Measurements from ENCODE around the gene SSUH2. TPM values are rescaled to one million over a fixed set of nuclear protein-coding genes. Genes with fewer than 3 reads are reported as not detected.

Gene SSUH2
- total and polyA plus RNA-seq, 2 of the 4 experiments (the other 2 are of a cell fraction) = 0.10 TPM; not detected in 1

- 0 out of 2 replicates have a peak overlapping the region, but pooled peaks have one; percentile 7 for H3K23ac ChIP-seq (ENCODE audit: low read depth, low read length)
- TF ChIP-seq RCOR1 (IDR thresholded peaks at IDR 0.05; ENCODE audit: insufficient replicate concordance, low read length) (no peak), MAFK (IDR thresholded peaks at IDR 0.05; ENCODE audit: low read depth, low read length) (no peak), SMC3 (IDR thresholded peaks at IDR 0.05; ENCODE audit: low read depth, low read length) (no peak), NFE2L2 (IDR thresholded peaks at IDR 0.05; ENCODE audit: low read depth, low read length) (no peak), CHD1 (IDR thresholded peaks at IDR 0.05; ENCODE audit: low read depth, low read length) (no peak)
- H3K27me3 ChIP-seq (ENCODE audit: control insufficient read depth, insufficient read depth, low read length) = no peaks in the 10 kb centered on the region
- H3K9me3 ChIP-seq (ENCODE audit: control insufficient read depth, insufficient read depth, low read length) = no peaks in the 10 kb centered on the region
- ChIA-PET POLR2A (ENCODE audit: unreplicated experiment) (interaction anchor here (0.6 kb wide), 1 partner anchor 64 kb away, joined by 3 read pairs; no protein-coding TSS in a partner anchor), CTCF (interaction anchor here (1.0 kb wide), 1 partner anchor 77 kb away, joined by 3 read pairs; the partner anchor contains the start of gene LMCD1)
- H3K9ac ChIP-seq (ENCODE audit: low read depth, low read length) = no peak overlapping the region
- H3K4me1 ChIP-seq (ENCODE audit: control insufficient read depth, insufficient read depth, low read length) = peaks cover 32% of the 10 kb centered on the region
- peak overlapping the region; percentile 96 for H2BK20ac ChIP-seq (ENCODE audit: low read depth, low read length)
- no peak for DNase-seq
- peak overlapping the region; percentile 18; the same call in 1 of the 2 replicates for H4K5ac ChIP-seq (ENCODE audit: low read depth, low read length)
- H3K79me1 ChIP-seq (ENCODE audit: low read depth in 1 of 2, low read length in 2 of 2) = no peaks in the 10 kb centered on the region
- peak overlapping the region; percentile 96 for H2BK120ac ChIP-seq (ENCODE audit: low read depth, low read length)
- H3K56ac ChIP-seq (ENCODE audit: extremely low read depth, insufficient read depth, low read length) = 0 out of 2 replicates have a peak overlapping the region, but pooled peaks have one; percentile 70
- intact Hi-C loops (cut with micrococcal nuclease) (loop anchor here (5.0 kb wide), 1 partner anchor 44 kb away; no protein-coding TSS in a partner anchor), dilution Hi-C loops (cut with HindIII; ENCODE audit: low sequenced_read_pairs, unreplicated experiment) (no loop called here), in situ Hi-C loops (cut with MboI; ENCODE audit: low sequenced_read_pairs) (no loop called here)
- H3K4ac ChIP-seq (ENCODE audit: low read depth, low read length) = peak overlapping the region; percentile 94; the same call in 1 of the 2 replicates
- BruUV-seq (replicated peaks) = no TSS peak
- H2BK5ac ChIP-seq (ENCODE audit: low read depth, low read length, poor library complexity, severe bottlenecking) = peak overlapping the region; percentile 83
- peak overlapping the region; percentile 91 for H3K18ac ChIP-seq (ENCODE audit: low read depth, low read length)
- peaks cover 8% of the 10 kb centered on the region for H4K20me1 ChIP-seq (ENCODE audit: insufficient read depth, low read length)
- H2BK15ac ChIP-seq (ENCODE audit: low read depth, low read length) = peak overlapping the region; percentile 76; the same call in 2 of the 3 replicates
- no peaks in the 10 kb centered on the region for H3K36me3 ChIP-seq (ENCODE audit: control insufficient read depth, insufficient read depth, low read length)
- no peak overlapping the region for H2AK5ac ChIP-seq (ENCODE audit: low read depth, low read length)
- H3K9me1 ChIP-seq (ENCODE audit: insufficient read depth, low read length) = peaks cover 27% of the 10 kb centered on the region
- no CpG with 5 or more reads among the region's 4 CpGs for WGBS, 2 experiments (ENCODE audit: extremely low coverage in 2 of 2, insufficient read length in 1 of 2)
- H3K4me3 ChIP-seq (ENCODE audit: insufficient read depth, low read depth, low read length) = no peak overlapping the region
- no peak overlapping the region for H3K4me2 ChIP-seq (ENCODE audit: low read depth, low read length)
- no peak for ATAC-seq (ENCODE audit: low read depth)
- no peak overlapping the region for H2AFZ ChIP-seq (replicated peaks; ENCODE audit: low read length, poor library complexity)
- H4K91ac ChIP-seq (ENCODE audit: insufficient read depth, low read depth, low read length) = peak overlapping the region; percentile 85; the same call in 1 of the 2 replicates
- no peak overlapping the region for H3K27ac ChIP-seq (ENCODE audit: insufficient read depth, low read length)
- H3K14ac ChIP-seq (replicated peaks; ENCODE audit: low read depth, low read length) = no peak overlapping the region; the same call in 1 of the 2 replicates
- peak overlapping the region; percentile 29 to 81; a peak in 3 of 4 replicates for H4K8ac ChIP-seq (ENCODE audit: low read depth in 2 of 2, low read length in 2 of 2)
- H2AK9ac ChIP-seq (replicated peaks; ENCODE audit: low read depth, low read length, poor library complexity) = no peak overlapping the region
Measured at GRCh38 chr3:8578282-8578681, 66.3 kb downstream of the SSUH2 start.
